Vagina (tissue), 2 donors: ENCODE data around the gene PPM1E. TPM values are rescaled to one million over a fixed set of nuclear protein-coding genes. Genes with fewer than 3 reads are reported as not detected.

ENCODE experiments used
- DNase-seq, 2 donors: peaks; one replicate each; pipeline ENCODE4 v3.0.0-alpha.2; 2017; ENCODE audit errors: extremely low spot score in 2 of 2
- H3K27ac ChIP-seq: fragments of 200-600 bp; sonication (generic); one replicate; pipeline ENCODE4 v1.5.1; 2019
- H3K27me3 ChIP-seq: fragments of 200-600 bp; sonication (generic); one replicate; pipeline ENCODE4 v1.5.1; 2019
- H3K36me3 ChIP-seq, 2 donors: fragments of 200-600 bp; sonication (generic); one replicate each; pipeline ENCODE4 v1.5.1; 2017 to 2019
- H3K4me1 ChIP-seq: fragments of 200-600 bp; sonication (generic); one replicate; pipeline ENCODE4 v1.5.1; 2019
- H3K4me3 ChIP-seq, 2 donors: fragments of 200-600 bp; sonication (generic); 1 replicate in 1 of 2; 2 replicates in 1 of 2; pipeline ENCODE4 v1.5.1; 2016 to 2019
- H3K9me3 ChIP-seq: fragments of 200-600 bp; sonication (generic); one replicate; pipeline ENCODE4 v1.5.1; 2019
- CTCF ChIP-seq, 3 experiments: fragments of 450-650 bp in 2 of 3; fragments of 200-600 bp in 1 of 3; sonication (generic) in 1 of 3; IDR thresholded peaks; one replicate each; pipeline ENCODE4 v1.5.1; 2017 to 2019; ENCODE audit warnings: antibody characterized with exemption in 3 of 3, mild to moderate bottlenecking in 2 of 3, moderate library complexity in 2 of 3
- POLR2A ChIP-seq, 2 donors: fragments of 450-650 bp; IDR thresholded peaks; one replicate each; pipeline ENCODE4 v1.6.1; 2017; ENCODE audit warnings: antibody characterized with exemption in 2 of 2, mild to moderate bottlenecking in 2 of 2, moderate library complexity in 2 of 2
- POLR2AphosphoS5 ChIP-seq, 2 donors: sonication (generic); formaldehyde crosslinking; IDR thresholded peaks; one replicate each; pipeline ENCODE4 v1.9.0; 2017; ENCODE audit warnings: antibody characterized with exemption in 2 of 2, mild to moderate bottlenecking in 2 of 2, low read depth in 1 of 2; ENCODE audit not compliant: insufficient read depth in 1 of 2
- intact Hi-C: fragments of 100-400 bp; cut with DNase I; formaldehyde crosslinking; loops from one replicate; pipeline ENCODE4 v1.15.1; 2023
- total RNA-seq: library from RNA; depleted of rRNA; stranded (reverse); fragments of >200 nt; gene quantifications from one replicate; pipeline ENCODE4 v1.2.3, GENCODE V29; 2016

PPM1E gene
- total RNA-seq, 1 donor from 2014 or later: 0.25 TPM

- TF ChIP-seq CTCF (IDR thresholded peaks at IDR 0.05) (no peak), POLR2A (IDR thresholded peaks at IDR 0.05) (no peak), POLR2AphosphoS5 (IDR thresholded peaks at IDR 0.05; ENCODE audit: insufficient read depth in 1 of 2, low read depth in 1 of 2) (no peak)
- Histone ChIP-seq H3K4me3 (no peak overlapping the region), H3K9me3 (no peaks in the 10 kb centered on the region), H3K4me1 (no peaks in the 10 kb centered on the region), H3K27me3 (no peaks in the 10 kb centered on the region), H3K36me3 (peaks cover 0 to 8% of the 10 kb centered on the region in 2 donors), H3K27ac (no peak overlapping the region)
- intact Hi-C loops: no loop called here
- DNase-seq: no peak
These were observed 33.0 kb upstream of the PPM1E start for GRCh38 chr17:58722696-58723095.

DNA sequence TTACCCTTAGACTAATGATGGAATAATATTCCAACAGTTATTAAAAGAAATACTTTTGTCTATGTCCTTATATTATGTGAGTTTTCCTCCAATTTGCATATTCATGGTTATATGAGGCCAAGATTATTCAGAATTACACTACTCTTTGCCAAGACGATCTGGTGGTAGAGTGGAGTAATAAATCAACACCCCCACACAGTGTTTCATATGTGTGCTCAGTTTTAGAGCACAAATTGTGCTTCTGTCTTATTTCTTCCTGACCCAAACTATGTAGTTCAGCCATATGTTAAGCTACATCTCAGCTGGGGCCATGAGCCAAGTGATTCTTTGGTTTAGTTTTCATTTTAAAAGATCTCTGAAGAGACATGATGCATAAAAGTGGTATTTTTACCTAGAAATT is 26.9 kb upstream of the PPM1E start:
- intact Hi-C loops: no loop called here
- no peak for TF ChIP-seq POLR2A (IDR thresholded peaks at IDR 0.05)
- no peak for TF ChIP-seq POLR2AphosphoS5 (IDR thresholded peaks at IDR 0.05; ENCODE audit: insufficient read depth in 1 of 2, low read depth in 1 of 2)
- TF ChIP-seq CTCF (IDR thresholded peaks at IDR 0.05): no peak
- Histone ChIP-seq H3K36me3 (peaks cover 0 to 4% of the 10 kb centered on the region in 2 donors), H3K27me3 (no peaks in the 10 kb centered on the region), H3K9me3 (no peaks in the 10 kb centered on the region), H3K27ac (no peak overlapping the region), H3K4me1 (no peaks in the 10 kb centered on the region), H3K4me3 (no peak overlapping the region)
- DNase-seq: no peak

DNA sequence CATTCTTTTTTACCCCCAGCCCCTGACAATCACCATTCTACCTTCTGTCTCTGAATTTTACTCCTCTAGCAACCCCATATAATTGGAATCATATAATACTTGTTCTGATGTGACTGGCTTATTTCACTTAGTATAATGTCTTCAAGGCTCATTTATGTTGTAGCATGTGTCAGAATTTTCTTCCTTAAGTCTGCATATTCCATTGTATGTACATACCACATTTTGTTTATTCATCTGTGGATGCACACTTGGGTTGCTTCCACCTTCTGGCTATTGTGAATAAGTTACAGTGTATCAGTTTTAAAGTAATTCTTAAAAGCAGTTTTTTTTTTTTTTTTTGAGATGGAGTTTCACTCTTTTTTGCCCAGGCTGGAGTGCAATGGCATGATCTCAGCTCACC is 24.7 kb upstream of the PPM1E start:
- Histone ChIP-seq H3K9me3 (no peaks in the 10 kb centered on the region), H3K27me3 (no peaks in the 10 kb centered on the region), H3K4me1 (no peaks in the 10 kb centered on the region), H3K27ac (no peak overlapping the region), H3K36me3 (peaks cover 0 to 12% of the 10 kb centered on the region in 2 donors), H3K4me3 (no peak overlapping the region)
- no peak for DNase-seq
- intact Hi-C loops: no loop called here
- TF ChIP-seq POLR2A (IDR thresholded peaks at IDR 0.05) (no peak), CTCF (IDR thresholded peaks at IDR 0.05) (no peak), POLR2AphosphoS5 (IDR thresholded peaks at IDR 0.05; ENCODE audit: insufficient read depth in 1 of 2, low read depth in 1 of 2) (no peak)

DNA sequence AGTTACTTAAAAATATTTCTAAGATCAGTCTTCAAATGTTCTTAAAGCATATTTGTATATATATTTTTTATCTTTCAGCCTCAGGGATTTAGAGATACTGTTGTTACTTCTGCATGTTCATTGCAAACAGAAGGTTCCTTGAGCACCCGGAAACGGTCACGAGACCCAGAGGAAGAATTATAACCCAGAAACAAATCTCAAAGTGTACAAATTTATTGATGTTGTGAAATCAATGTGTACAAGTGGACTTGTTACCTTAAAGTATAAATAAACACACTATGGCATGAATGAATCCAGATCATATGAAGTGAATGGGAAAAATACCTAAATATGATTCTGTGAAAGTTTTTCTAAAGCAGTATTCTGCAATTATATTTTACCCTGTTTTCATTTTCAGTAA is 21.6 kb upstream of the PPM1E start:
- Histone ChIP-seq H3K9me3 (no peaks in the 10 kb centered on the region), H3K4me3 (no peak overlapping the region), H3K4me1 (no peaks in the 10 kb centered on the region), H3K27me3 (no peaks in the 10 kb centered on the region), H3K36me3 (peaks cover 0 to 13% of the 10 kb centered on the region in 2 donors), H3K27ac (no peak overlapping the region)
- intact Hi-C loops: no loop called here
- TF ChIP-seq POLR2A (IDR thresholded peaks at IDR 0.05): no peak
- TF ChIP-seq CTCF (IDR thresholded peaks at IDR 0.05): no peak
- no peak for TF ChIP-seq POLR2AphosphoS5 (IDR thresholded peaks at IDR 0.05; ENCODE audit: insufficient read depth in 1 of 2, low read depth in 1 of 2)
- DNase-seq: no peak

GRCh38 chr17:58734811-58735210 is 20.8 kb upstream of the PPM1E start:
- no peak overlapping the region for H3K27ac ChIP-seq
- TF ChIP-seq CTCF (IDR thresholded peaks at IDR 0.05) (no peak), POLR2A (IDR thresholded peaks at IDR 0.05) (no peak), POLR2AphosphoS5 (IDR thresholded peaks at IDR 0.05; ENCODE audit: insufficient read depth in 1 of 2, low read depth in 1 of 2) (no peak)
- no peaks in the 10 kb centered on the region for H3K4me1 ChIP-seq
- intact Hi-C loops: no loop called here
- no peaks in the 10 kb centered on the region for H3K27me3 ChIP-seq
- peaks cover 0 to 13% of the 10 kb centered on the region in 2 donors for H3K36me3 ChIP-seq
- H3K4me3 ChIP-seq: no peak overlapping the region
- no peaks in the 10 kb centered on the region for H3K9me3 ChIP-seq
- no peak for DNase-seq
